ENCODE measurements around the gene KPTN. TPM values are rescaled to one million over a fixed set of nuclear protein-coding genes. Genes with fewer than 3 reads are reported as not detected.

KPTN gene
- total and polyA plus RNA-seq, 2 experiments from 2014 or later: 10.4 to 20.6 TPM

- Histone ChIP-seq H3K9me3 (ENCODE audit: low read depth) (no peaks in the 10 kb centered on the region), H3K36me3 (no peaks in the 10 kb centered on the region), H3K27me3 (peaks cover 22% of the 10 kb centered on the region), H3K27ac (peak overlapping the region; percentile 93), H3K4me1 (ENCODE audit: low read depth) (no peaks in the 10 kb centered on the region), H3K4me3 (peak overlapping the region; percentile 13)
- peak; percentile 92 for TF ChIP-seq CTCF (IDR thresholded peaks at IDR 0.05; ENCODE audit: low read depth, low read length)
- peak; percentile 68 to 85 for DNase-seq (ENCODE audit: low read depth in 1 of 2, low spot score in 1 of 2)
Observed at GRCh38 chr19:47427241-47428176, 56.5 kb downstream of the KPTN start.

Other genes starting within 250 kb of the KPTN start
- 13.8 and 22.5 TPM in 2 replicates for gene CCDC9, start 227.7 kb downstream of the KPTN start, total RNA-seq
- 16.3 and 21.9 TPM in 2 replicates for gene CCDC9, start 227.7 kb downstream of the KPTN start, polyA plus RNA-seq
- gene INAFM1, start 209.3 kb downstream of the KPTN start, total RNA-seq: 1.5 and 4.8 TPM in 2 replicates
- 2.8 and 5.8 TPM in 2 replicates for gene INAFM1, start 209.3 kb downstream of the KPTN start, polyA plus RNA-seq
- gene C5AR1, start 174.4 kb downstream of the KPTN start, total RNA-seq: not detected in 2 replicates
- not detected in 2 replicates for gene C5AR1, start 174.4 kb downstream of the KPTN start, polyA plus RNA-seq
- 0.18 TPM in 1 of 2 replicates, not detected in the other for gene C5AR2, start 152.0 kb downstream of the KPTN start, total RNA-seq
- gene C5AR2, start 152.0 kb downstream of the KPTN start, polyA plus RNA-seq: not detected in 2 replicates
- gene DHX34, start 134.9 kb downstream of the KPTN start, total RNA-seq: 29.1 and 33.7 TPM in 2 replicates
- 16.1 and 18.2 TPM in 2 replicates for gene DHX34, start 134.9 kb downstream of the KPTN start, polyA plus RNA-seq
- gene MEIS3, start 64.7 kb downstream of the KPTN start, total RNA-seq: 83.7 and 108 TPM in 2 replicates
- gene MEIS3, start 64.7 kb downstream of the KPTN start, polyA plus RNA-seq: 82.8 and 114 TPM in 2 replicates
- gene SLC8A2, start 12.3 kb downstream of the KPTN start, total RNA-seq: 3.7 and 4.6 TPM in 2 replicates
- gene SLC8A2, start 12.3 kb downstream of the KPTN start, polyA plus RNA-seq: 0.67 and 0.99 TPM in 2 replicates
- 62.5 and 108 TPM in 2 replicates for gene NAPA, start 30.8 kb upstream of the KPTN start, total RNA-seq
- gene NAPA, start 30.8 kb upstream of the KPTN start, polyA plus RNA-seq: 123 and 173 TPM in 2 replicates
- 0.49 TPM in 1 of 2 replicates, not detected in the other for gene ZNF541, start 88.9 kb upstream of the KPTN start, total RNA-seq
- not detected in 2 replicates for gene ZNF541, start 88.9 kb upstream of the KPTN start, polyA plus RNA-seq
- gene BICRA, start 124.9 kb upstream of the KPTN start, total RNA-seq: 7.8 and 13.5 TPM in 2 replicates
- gene BICRA, start 124.9 kb upstream of the KPTN start, polyA plus RNA-seq: 3.0 and 5.0 TPM in 2 replicates
- gene EHD2, start 229.2 kb upstream of the KPTN start, total RNA-seq: 0.95 and 2.1 TPM in 2 replicates
- 0.64 and 2.7 TPM in 2 replicates for gene EHD2, start 229.2 kb upstream of the KPTN start, polyA plus RNA-seq

Measured in cardiac muscle cell (in vitro differentiated cells and primary cell).